NCI-H1105 treated with DMSO at 0.1 percent for 48 hours (cell line): ENCODE results near the gene EPHA10.
A peak's percentile ranks its signal among the peaks of the same experiment; 100 is the strongest.
"Not testable (repeated sequence)": the region's sequence is repeated elsewhere in the genome, so short reads cannot be mapped to it uniquely, and the experiment has no call there.

Source experiments
- DNase-seq: peaks from one replicate; lab custom pipeline; 2025; lab: John Stamatoyannopoulos, UW

EPHA10 gene

GRCh38 chr1:37771440-37771839 lies 6.5 kb upstream of the EPHA10 start:
- DNase-seq: not testable (repeated sequence)

GRCh38 chr1:37767488-37767887 lies 2.6 kb upstream of the EPHA10 start:
- no peak for DNase-seq

GRCh38 chr1:37765916-37766664 lies 1.2 kb upstream of the EPHA10 start:
- peak; percentile 40 for DNase-seq

GRCh38 chr1:37764414-37764825 lies 500 bp downstream of the EPHA10 start:
- no peak for DNase-seq

- DNase-seq: no peak
These were observed 1.0 kb downstream of the EPHA10 start for GRCh38 chr1:37763791-37764413.

- DNase-seq: no peak
These were observed 2.4 kb downstream of the EPHA10 start for GRCh38 chr1:37762516-37762915.

GRCh38 chr1:37761416-37762095 lies 3.4 kb downstream of the EPHA10 start:
- DNase-seq: no peak

GRCh38 chr1:37759451-37759850 lies 5.5 kb downstream of the EPHA10 start:
- no peak for DNase-seq

- DNase-seq: no peak
These were observed 8.9 kb downstream of the EPHA10 start for GRCh38 chr1:37755951-37756560.

GRCh38 chr1:37755290-37755689 lies 9.6 kb downstream of the EPHA10 start:
- DNase-seq: no peak

- no peak for DNase-seq
These were observed 11.2 kb downstream of the EPHA10 start for GRCh38 chr1:37753473-37754321.

GRCh38 chr1:37752583-37753471 lies 12.1 kb downstream of the EPHA10 start:
- DNase-seq: peak; percentile 61

- DNase-seq: no peak
These were observed 12.7 kb downstream of the EPHA10 start for GRCh38 chr1:37752213-37752582.

- DNase-seq: no peak
These were observed 16.4 kb downstream of the EPHA10 start for GRCh38 chr1:37748565-37748964.

- no peak for DNase-seq
These were observed 18.1 kb downstream of the EPHA10 start for GRCh38 chr1:37746806-37747205.

GRCh38 chr1:37741662-37742061 lies 23.3 kb downstream of the EPHA10 start:
- no peak for DNase-seq

GRCh38 chr1:37741130-37741529 lies 23.8 kb downstream of the EPHA10 start:
- DNase-seq: no peak

- DNase-seq: no peak
These were observed 25.7 kb downstream of the EPHA10 start for GRCh38 chr1:37739222-37739621.

- not testable (repeated sequence) for DNase-seq
These were observed 26.3 kb downstream of the EPHA10 start for GRCh38 chr1:37738619-37739018.

- not testable (repeated sequence) for DNase-seq
These were observed 26.9 kb downstream of the EPHA10 start for GRCh38 chr1:37737975-37738374.
